Common myeloid progenitor, CD34-positive (primary cell): Measurements from ENCODE around the gene INAFM2.

Experiments used
- CTCF ChIA-PET: fragments of 350-600 bp; sonication (Branson Sonifier 250); formaldehyde crosslinking; loops from one replicate; lab custom pipeline; 2021; ENCODE audit warnings: antibody characterized with exemption; lab: Charles Lee
- POLR2A ChIA-PET: fragments of 350-600 bp; sonication (Branson Sonifier 250); formaldehyde crosslinking; loops from one replicate; lab custom pipeline; 2021; ENCODE audit warnings: antibody characterized with exemption; lab: Charles Lee
- DNase-seq, 3 donors: peaks; one replicate each; pipeline versions ENCODE4 v3.0.0 to v3.0.0-alpha.2; 2013
- H3K27ac ChIP-seq, 2 experiments: 1 replicate in 1 of 2; 2 replicates in 1 of 2; pipeline ENCODE4 v1.7.0; 2013; ENCODE audit warnings: inconsistent platforms in 2 of 2, low read length in 2 of 2, mild to moderate bottlenecking in 2 of 2, low read depth in 1 of 2, moderate library complexity in 1 of 2; ENCODE audit not compliant: severe bottlenecking in 2 of 2, insufficient read depth in 1 of 2, poor library complexity in 1 of 2
- H3K27me3 ChIP-seq, 5 experiments: replicated peaks in 2 of 5; 1 replicate in 3 of 5; 2 replicates in 2 of 5; pipeline versions ENCODE4 v1.6.1 to v1.7.0; 2013; ENCODE audit warnings: low read length in 4 of 5, mild to moderate bottlenecking in 2 of 5, moderate library complexity in 2 of 5, inconsistent platforms in 1 of 5; ENCODE audit not compliant: insufficient read depth in 5 of 5, control insufficient read depth in 4 of 5
- H3K36me3 ChIP-seq, 4 experiments: 1 replicate in 2 of 4; 2 replicates in 2 of 4; pipeline versions ENCODE4 v1.6.1 to v1.7.0; 2013; ENCODE audit warnings: low read length in 3 of 4, control low read depth in 1 of 4, mild to moderate bottlenecking in 1 of 4; ENCODE audit not compliant: control insufficient read depth in 4 of 4, insufficient read depth in 4 of 4
- H3K4me1 ChIP-seq, 4 experiments: 1 replicate in 3 of 4; 2 replicates in 1 of 4; pipeline versions ENCODE4 v1.6.1 to v1.7.1; 2013; ENCODE audit warnings: low read length in 3 of 4, mild to moderate bottlenecking in 3 of 4, control low read depth in 1 of 4, inconsistent platforms in 1 of 4, moderate library complexity in 1 of 4; ENCODE audit not compliant: control insufficient read depth in 4 of 4, insufficient read depth in 4 of 4; ENCODE audit errors: control extremely low read depth in 1 of 4
- H3K4me3 ChIP-seq, 7 experiments: 1 replicate in 4 of 7; 2 replicates in 3 of 7; pipeline versions ENCODE4 v1.5.1 to v1.7.0; 2013; ENCODE audit warnings: mild to moderate bottlenecking in 7 of 7, low read length in 6 of 7, moderate library complexity in 6 of 7, inconsistent platforms in 2 of 7, low read depth in 2 of 7, control low read depth in 1 of 7; ENCODE audit not compliant: insufficient read depth in 4 of 7, control insufficient read depth in 1 of 7; ENCODE audit errors: extremely low read depth in 1 of 7
- H3K9me3 ChIP-seq, 5 experiments: 1 replicate in 4 of 5; 2 replicates in 1 of 5; pipeline versions ENCODE4 v1.6.1 to v1.7.1; 2013; ENCODE audit warnings: low read length in 4 of 5, mild to moderate bottlenecking in 2 of 5, inconsistent platforms in 1 of 5, low read depth in 1 of 5, moderate library complexity in 1 of 5; ENCODE audit not compliant: control insufficient read depth in 4 of 5, insufficient read depth in 2 of 5; ENCODE audit errors: control extremely low read depth in 1 of 5
- WGBS: methylation state at CpG from one replicate; pipeline ENCODE4 v1.1.5; 2013; ENCODE audit not compliant: insufficient coverage; 5-methylcytosine and 5-hydroxymethylcytosine counted together

Gene INAFM2

GRCh38 chr15:40334541-40334940 lies 11.0 kb downstream of the INAFM2 start:
- no peaks in the 10 kb centered on the region for H3K9me3 ChIP-seq
- H3K27me3 ChIP-seq, result no peaks in the 10 kb centered on the region
- H3K4me3 ChIP-seq, result peak overlapping the region in 3 of 7 experiments; percentile 12 to 51 (median 24)
- peaks cover 0 to 20% (median 0%) of the 10 kb centered on the region in 4 experiments for H3K36me3 ChIP-seq
- POLR2A ChIA-PET, result interaction anchor here (0.8 to 2.3 kb wide), 5 partner anchors 9 to 27 kb away, joined by 3 to 33 read pairs (median 4); partner anchors contain the start of genes INAFM2 and PLCB2
- peak overlapping the region; percentile 51 to 82 for H3K27ac ChIP-seq
- no peak for DNase-seq
- CTCF ChIA-PET, result interaction anchor here (4.5 to 26.5 kb wide), 6 partner anchors 6 to 89 kb away, joined by 14 to 1099 read pairs (median 195); partner anchors contain the start of genes ANKRD63, INAFM2 and PLCB2
- peaks cover 16 to 88% (median 86%) of the 10 kb centered on the region in 4 experiments for H3K4me1 ChIP-seq
- no CpG with 5 or more reads among the region's 3 CpGs for WGBS

GRCh38 chr15:40334941-40335795 lies 11.7 kb downstream of the INAFM2 start:
- peaks cover 10 to 87% (median 82%) of the 10 kb centered on the region in 4 experiments for H3K4me1 ChIP-seq
- no peaks in the 10 kb centered on the region for H3K27me3 ChIP-seq
- WGBS, result 90% methylated on average over 22 of the region's 26 CpGs
- POLR2A ChIA-PET, result interaction anchor here (0.9 to 2.3 kb wide), 3 partner anchors 10 to 26 kb away, joined by 3 to 33 read pairs (median 20); partner anchors contain the start of gene INAFM2
- no peak for DNase-seq
- H3K4me3 ChIP-seq, result peak overlapping the region in 3 of 7 experiments; percentile 8 to 55 (median 20)
- CTCF ChIA-PET, result interaction anchor here (1.8 to 26.5 kb wide), 9 partner anchors 7 to 108 kb away, joined by 5 to 1099 read pairs (median 112); partner anchors contain the start of genes ANKRD63, INAFM2 and PLCB2
- peaks cover 0 to 17% (median 0%) of the 10 kb centered on the region in 4 experiments for H3K36me3 ChIP-seq
- H3K9me3 ChIP-seq, result no peaks in the 10 kb centered on the region
- peak overlapping the region; percentile 51 to 82 for H3K27ac ChIP-seq

GRCh38 chr15:40335938-40336743 lies 12.6 kb downstream of the INAFM2 start:
- no peak for DNase-seq
- Histone ChIP-seq H3K9me3 (no peaks in the 10 kb centered on the region), H3K4me1 (peaks cover 8 to 87% (median 77%) of the 10 kb centered on the region in 4 experiments), H3K27ac (peak overlapping the region; percentile 33 to 82), H3K36me3 (peaks cover 0 to 17% (median 0%) of the 10 kb centered on the region in 4 experiments), H3K4me3 (peak overlapping the region in 4 of 7 experiments; percentile 33 to 61 (median 54)), H3K27me3 (no peaks in the 10 kb centered on the region)
- ChIA-PET POLR2A (interaction anchor here (0.7 to 2.8 kb wide), 7 partner anchors 9 to 57 kb away, joined by 3 to 27 read pairs (median 6); partner anchors contain the start of genes INAFM2 and PLCB2), CTCF (interaction anchor here (1.0 to 26.5 kb wide), 15 partner anchors 8 to 297 kb away, joined by 3 to 1099 read pairs (median 13); partner anchors contain the start of genes ANKRD63, INAFM2, PLCB2 and SRP14)
- 59% methylated on average over 11 of the region's 13 CpGs for WGBS

- no peaks in the 10 kb centered on the region for H3K27me3 ChIP-seq
- DNase-seq, result peak; percentile 34 to 46 (median 35)
- ChIA-PET POLR2A (interaction anchor here (0.7 to 2.8 kb wide), 8 partner anchors 9 to 58 kb away, joined by 3 to 27 read pairs (median 5); partner anchors contain the start of genes INAFM2 and PLCB2), CTCF (interaction anchor here (1.0 to 26.5 kb wide), 18 partner anchors 8 to 298 kb away, joined by 3 to 1099 read pairs (median 10); partner anchors contain the start of genes ANKRD63, INAFM2, PLCB2 and SRP14)
- H3K4me3 ChIP-seq, result peak overlapping the region in 4 of 7 experiments; percentile 33 to 61 (median 54)
- peaks cover 0 to 11% (median 0%) of the 10 kb centered on the region in 4 experiments for H3K36me3 ChIP-seq
- 4% methylated on average over 4 of the region's 5 CpGs for WGBS
- peak overlapping the region in 1 of 2 experiments; percentile 82 for H3K27ac ChIP-seq
- peaks cover 8 to 82% (median 71%) of the 10 kb centered on the region in 4 experiments for H3K4me1 ChIP-seq
- H3K9me3 ChIP-seq, result no peaks in the 10 kb centered on the region
Measured at GRCh38 chr15:40336744-40337122, 13.2 kb downstream of the INAFM2 start.

GRCh38 chr15:40337597-40337996 lies 14.1 kb downstream of the INAFM2 start:
- H3K4me1 ChIP-seq, result peaks cover 8 to 73% (median 63%) of the 10 kb centered on the region in 4 experiments
- H3K27ac ChIP-seq, result no peak overlapping the region
- ChIA-PET POLR2A (interaction anchor here (0.8 to 2.8 kb wide), 5 partner anchors 13 to 58 kb away, joined by 3 to 27 read pairs (median 4); partner anchors contain the start of gene INAFM2), CTCF (interaction anchor here (0.5 to 26.5 kb wide), 20 partner anchors 9 to 296 kb away, joined by 3 to 1099 read pairs (median 10); partner anchors contain the start of genes ANKRD63, DISP2, INAFM2 and IVD)
- no peaks in the 10 kb centered on the region for H3K27me3 ChIP-seq
- H3K36me3 ChIP-seq, result peaks cover 0 to 3% (median 0%) of the 10 kb centered on the region in 4 experiments
- no peak for DNase-seq
- peak overlapping the region in 1 of 7 experiments; percentile 42 for H3K4me3 ChIP-seq
- no peaks in the 10 kb centered on the region for H3K9me3 ChIP-seq
- WGBS, result 75% methylated on average over 11 of the region's 19 CpGs
